NCI-H345 (cell line): ENCODE results near the gene BLOC1S1.

ENCODE experiments used
- DNase-seq: peaks from one replicate; lab custom pipeline; 2025; lab: John Stamatoyannopoulos, UW

Gene BLOC1S1

GRCh38 chr12:55728186-55728938, 12.5 kb downstream of the BLOC1S1 start:
- DNase-seq = peak; percentile 59

DNA sequence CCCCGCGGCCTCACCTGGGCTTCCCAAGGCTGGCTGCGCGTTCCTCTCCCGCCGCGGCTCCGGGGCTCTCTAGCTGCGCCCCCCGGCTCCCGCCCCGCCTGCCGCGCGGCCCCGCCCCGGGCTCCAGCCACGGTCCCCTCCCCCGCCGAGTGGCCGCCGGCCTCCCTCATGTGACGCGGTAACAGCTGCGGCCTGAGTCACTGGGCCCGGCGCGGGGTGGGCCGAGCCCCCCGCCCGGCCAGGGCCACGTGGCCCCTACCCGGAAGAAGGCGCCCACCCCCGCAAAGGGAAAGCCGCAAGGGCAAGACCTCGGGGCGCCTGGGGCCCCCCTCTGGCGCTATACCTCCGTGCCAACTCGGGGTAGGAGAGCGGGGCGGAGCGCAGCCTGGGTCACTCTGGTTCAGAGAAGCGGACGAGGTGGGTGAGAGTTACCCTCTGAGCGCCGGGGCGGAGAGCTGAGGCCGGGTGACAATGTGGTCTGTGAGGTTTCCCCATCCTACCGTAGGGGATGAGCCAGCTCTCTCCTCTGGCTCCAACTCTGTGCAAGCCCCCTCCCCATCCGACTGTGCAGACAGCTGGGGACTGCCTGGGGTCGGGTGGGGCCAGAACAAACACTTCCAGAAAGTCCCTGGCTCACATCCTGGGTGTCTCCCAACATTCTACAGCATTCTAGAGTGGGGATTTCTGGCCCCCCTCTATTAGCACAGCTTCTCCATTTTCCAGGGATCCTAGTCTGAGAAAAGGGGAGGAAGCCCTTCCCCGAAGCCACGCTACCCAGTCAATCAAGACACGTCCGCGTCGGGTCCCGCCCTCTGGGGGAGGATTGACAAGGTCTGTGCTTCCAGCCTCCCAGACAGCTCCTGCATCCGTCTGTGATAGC, 13.3 kb downstream of the BLOC1S1 start, which contains the start of gene CD63:
Gene CD63, minus strand, starts transcription at position 71 of the 880 bp plus-strand sequence. CDS start 668 bp downstream, outside the sequence.
- peak; percentile 89 for DNase-seq

- no peak for DNase-seq
These were observed 14.3 kb downstream of the BLOC1S1 start for GRCh38 chr12:55729819-55730818.

GRCh38 chr12:55732288-55732687, 16.4 kb downstream of the BLOC1S1 start:
- DNase-seq = no peak

- DNase-seq = no peak
These were observed 17.2 kb downstream of the BLOC1S1 start for GRCh38 chr12:55733021-55733555.

- no peak for DNase-seq
These were observed 18.0 kb downstream of the BLOC1S1 start for GRCh38 chr12:55733858-55734257.

GRCh38 chr12:55734595-55734994, 18.7 kb downstream of the BLOC1S1 start:
- DNase-seq = no peak

DNA sequence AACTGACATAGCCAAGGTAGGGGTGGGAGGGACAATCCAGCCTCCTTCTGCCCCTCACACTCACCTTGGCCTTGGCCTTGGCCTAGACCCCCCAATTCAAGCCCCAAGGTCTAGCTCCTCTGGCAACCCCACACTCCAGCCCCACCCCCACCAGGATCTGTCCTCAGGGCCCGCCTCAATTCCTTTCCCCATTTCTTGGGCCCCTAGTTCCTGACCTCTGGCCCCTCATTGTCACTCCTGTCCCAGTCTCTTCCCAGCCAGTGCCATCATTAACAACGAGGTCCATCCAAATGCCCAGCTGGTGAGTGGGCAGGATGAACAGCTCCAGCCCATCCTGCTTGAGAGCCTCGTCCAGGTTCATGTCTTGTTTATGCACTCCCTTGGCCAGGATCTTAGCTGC, 20.2 kb downstream of the BLOC1S1 start:
- no peak for DNase-seq

DNA sequence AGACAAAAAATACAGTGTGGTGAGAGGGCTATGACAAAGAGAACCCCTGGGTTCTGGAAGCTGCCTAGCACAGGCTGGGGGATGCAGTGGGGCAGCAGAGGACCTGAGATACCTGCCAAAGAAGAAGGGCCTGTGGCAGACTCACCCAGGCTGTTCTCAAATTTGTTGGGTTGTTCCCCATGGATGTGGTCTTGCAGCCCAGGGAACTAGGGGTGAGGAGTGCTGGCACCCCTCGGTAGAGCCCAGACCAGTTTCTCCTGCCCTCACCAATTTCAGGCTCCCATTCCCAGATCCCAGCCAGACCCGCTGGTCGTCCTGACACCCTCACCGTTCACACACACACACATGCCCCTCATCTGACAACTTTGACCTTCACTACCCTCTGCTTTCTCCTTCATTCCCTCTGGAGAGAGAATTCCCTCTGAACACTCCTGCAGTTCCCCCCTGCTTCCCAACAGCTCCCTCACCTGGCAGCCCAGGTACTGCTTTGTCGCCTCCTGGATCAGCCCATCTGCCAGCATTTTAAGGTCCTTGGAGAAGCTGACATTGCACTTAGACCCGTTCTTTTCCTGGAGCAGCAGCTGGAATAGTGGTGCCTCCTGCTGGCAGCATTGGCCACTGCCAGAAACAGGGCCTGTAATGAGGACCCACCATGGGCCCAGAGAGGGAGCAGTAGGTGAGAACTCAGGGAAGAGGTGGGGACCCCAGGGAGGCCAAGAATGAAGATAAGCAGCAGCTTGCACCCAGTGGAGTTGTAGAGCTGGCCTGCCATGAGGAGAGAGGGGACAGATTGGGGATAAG, 21.1 kb downstream of the BLOC1S1 start:
- DNase-seq = peak; percentile 65

- no peak for DNase-seq
These were observed 21.8 kb downstream of the BLOC1S1 start for GRCh38 chr12:55737581-55738122.

DNA sequence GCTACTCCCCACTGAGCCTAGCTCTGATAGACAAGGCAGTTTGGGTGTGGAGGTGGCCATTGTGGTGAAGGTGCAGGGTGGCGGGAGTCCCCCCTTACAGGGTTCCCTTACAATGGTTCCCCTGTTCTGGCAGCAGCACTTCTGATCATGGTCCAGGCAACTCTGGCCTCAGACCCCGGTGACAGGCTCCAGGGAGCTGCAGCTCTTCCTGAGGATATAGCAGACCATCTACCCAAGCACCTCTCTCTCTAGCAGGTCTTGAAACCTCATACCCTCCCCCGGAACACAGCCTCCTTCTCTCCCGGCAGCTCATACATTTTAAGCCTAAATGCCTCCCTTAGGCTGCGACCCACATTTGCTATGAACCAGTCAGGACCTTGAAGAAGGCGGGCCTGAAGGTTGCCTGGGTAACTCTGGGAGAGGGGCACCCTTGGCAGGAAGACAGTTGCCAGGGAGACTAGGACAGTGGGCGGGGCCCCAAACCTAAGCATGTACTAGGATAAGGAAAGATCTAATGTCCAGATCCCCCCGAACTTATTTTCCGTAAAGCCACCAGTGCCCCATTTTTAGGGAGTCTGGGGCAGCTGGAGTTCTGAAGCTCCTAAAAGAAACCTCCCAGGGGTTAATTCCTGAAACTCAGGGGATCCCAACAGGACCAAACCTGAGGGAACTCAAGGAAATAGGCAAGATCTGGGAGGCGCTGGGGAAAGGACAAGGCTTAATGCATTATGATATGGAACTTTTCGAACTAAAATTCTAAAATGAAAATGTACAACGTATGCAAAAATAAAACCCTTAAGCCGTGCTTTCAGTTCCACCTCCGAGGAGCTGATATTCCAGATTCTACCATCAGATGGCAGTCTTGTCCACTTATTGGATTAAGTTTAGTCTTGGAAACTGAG, 22.5 kb downstream of the BLOC1S1 start:
- DNase-seq = peak; percentile 88

- no peak for DNase-seq
These were observed 23.2 kb downstream of the BLOC1S1 start for GRCh38 chr12:55739025-55739378.

DNA sequence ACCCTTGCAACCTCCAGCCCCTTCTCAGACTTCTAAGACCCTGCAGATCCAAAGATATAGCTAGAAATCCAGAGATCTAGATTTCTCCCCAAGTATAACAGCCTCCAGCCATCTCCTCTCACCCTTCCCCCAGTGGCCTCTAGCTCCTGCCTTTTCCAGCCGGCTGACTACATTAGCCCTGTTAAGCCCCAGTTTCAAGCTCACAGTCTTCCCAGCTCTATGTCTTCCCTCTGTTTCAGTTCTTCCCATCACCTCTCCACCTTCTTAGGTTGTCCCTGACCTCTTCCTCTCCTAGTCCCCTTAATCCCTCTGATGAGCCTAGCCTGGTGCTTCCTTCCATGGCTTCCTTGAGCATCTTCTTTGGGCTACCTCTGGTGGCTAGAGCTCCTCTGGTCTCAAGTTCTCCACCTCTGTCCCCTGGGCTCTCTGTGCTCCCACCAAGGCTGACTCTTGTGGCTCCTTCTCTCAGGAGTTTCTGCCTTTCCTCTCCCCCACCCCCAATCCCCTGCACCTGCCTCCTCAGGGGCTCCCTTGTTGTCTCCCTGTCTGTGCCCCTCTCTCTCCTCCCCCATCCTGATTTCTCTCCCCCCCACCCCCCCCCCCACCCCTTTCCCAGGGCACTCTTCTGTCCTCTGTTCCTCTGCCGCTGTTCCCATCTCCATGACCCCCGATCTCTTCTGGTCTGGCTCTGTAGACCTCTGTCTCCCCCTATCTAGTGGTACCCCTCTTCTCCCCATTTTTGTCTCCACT, 26.3 kb downstream of the BLOC1S1 start:
- no peak for DNase-seq

GRCh38 chr12:55742719-55743405, 27.0 kb downstream of the BLOC1S1 start, which contains the start of gene GDF11:
Gene GDF11 (plus strand): TSS chr12:55743122. CDS start chr12:55743317, 195 bp downstream.
- DNase-seq = peak; percentile 81

- DNase-seq = peak; percentile 37
These were observed 27.8 kb downstream of the BLOC1S1 start for GRCh38 chr12:55743406-55744339.

DNA sequence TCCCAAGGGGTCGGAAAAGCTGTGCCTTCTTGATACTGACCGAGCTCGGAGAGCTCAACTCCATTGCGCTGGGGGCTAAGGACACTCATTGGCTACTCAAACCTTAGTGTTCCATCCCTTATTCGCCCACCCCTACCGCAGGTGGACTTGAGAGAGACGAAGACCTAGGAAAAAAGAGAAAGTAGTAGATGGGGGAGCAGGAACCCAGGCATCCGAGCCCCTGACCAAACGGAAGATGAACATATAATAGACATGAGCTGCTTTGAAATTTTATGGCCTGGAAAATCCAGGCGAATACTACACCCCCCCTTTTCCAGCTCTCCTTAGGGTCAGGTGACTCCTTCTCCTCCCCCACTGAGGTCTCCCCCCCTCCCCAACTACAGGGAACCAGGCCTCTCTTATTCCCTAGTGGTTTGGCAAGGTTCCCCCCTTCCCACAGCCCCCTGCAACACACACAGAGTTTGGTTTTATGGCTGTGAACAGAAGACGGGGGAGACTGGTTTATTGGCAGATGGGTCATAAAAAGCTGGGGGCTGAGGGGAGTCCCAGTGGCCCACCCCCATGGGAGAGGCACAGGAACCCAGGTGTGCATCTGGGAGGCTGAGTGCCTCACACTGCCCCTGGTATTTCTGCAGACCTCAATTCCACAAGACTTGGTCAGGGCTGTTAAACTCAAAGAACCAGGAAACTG, 28.6 kb downstream of the BLOC1S1 start:
- DNase-seq = no peak
